GM18907 (cell line): ENCODE data around the gene PKP4.

Experiments used
- ATAC-seq: cut with Tn5 transposase; IDR thresholded peaks from one replicate; pipeline ENCODE4 v1.9.1; 2021; ENCODE audit warnings: mild to moderate bottlenecking, moderate library complexity; ENCODE audit not compliant: unreplicated experiment

The PKP4 gene

GRCh38 chr2:158579928-158580327 is 123.2 kb downstream of the PKP4 start:
- ATAC-seq = no peak

GRCh38 chr2:158580760-158581159 is 124.0 kb downstream of the PKP4 start:
- ATAC-seq = no peak

- ATAC-seq = no peak
These were observed 125.9 kb downstream of the PKP4 start for GRCh38 chr2:158582670-158583069.

DNA sequence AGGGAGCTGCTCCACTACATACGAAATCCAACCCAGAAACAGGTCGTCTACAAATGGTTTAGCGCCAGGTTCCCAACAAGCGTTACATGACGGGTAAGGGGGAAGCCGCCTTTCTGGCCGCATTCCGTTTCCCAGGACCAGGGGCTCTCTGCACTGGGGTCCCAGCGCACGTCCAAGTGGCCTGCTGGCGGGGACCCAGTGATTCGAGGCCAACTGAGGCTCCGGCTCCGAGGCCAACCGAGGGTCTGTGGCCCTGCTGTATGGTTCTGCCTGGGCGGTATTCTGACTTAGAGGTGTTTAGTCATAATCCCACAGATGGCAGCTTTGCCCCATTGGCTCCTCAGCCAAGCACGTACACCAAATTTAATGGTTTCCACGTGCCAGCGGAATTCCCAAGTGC is 127.2 kb downstream of the PKP4 start:
- ATAC-seq = no peak

DNA sequence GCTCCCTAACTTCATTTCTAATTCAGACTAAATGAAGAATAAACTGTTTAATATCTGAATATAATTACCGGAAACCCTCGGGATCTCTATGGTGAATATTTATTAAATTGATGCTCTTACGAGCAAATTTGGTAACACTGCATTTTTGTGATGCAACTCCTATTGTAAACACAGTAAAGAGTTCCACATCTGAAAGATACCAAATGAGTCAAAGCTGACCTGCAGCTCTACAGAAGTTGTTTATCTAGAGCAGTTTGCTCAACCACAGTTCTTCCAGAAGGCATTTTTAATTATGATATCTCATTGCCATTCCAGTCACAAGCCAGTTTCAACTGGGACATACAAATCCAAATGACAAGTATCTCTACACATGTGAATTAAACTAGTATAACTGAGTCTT is 129.7 kb downstream of the PKP4 start:
- no peak for ATAC-seq

GRCh38 chr2:158589303-158589702 is 132.6 kb downstream of the PKP4 start:
- no peak for ATAC-seq

DNA sequence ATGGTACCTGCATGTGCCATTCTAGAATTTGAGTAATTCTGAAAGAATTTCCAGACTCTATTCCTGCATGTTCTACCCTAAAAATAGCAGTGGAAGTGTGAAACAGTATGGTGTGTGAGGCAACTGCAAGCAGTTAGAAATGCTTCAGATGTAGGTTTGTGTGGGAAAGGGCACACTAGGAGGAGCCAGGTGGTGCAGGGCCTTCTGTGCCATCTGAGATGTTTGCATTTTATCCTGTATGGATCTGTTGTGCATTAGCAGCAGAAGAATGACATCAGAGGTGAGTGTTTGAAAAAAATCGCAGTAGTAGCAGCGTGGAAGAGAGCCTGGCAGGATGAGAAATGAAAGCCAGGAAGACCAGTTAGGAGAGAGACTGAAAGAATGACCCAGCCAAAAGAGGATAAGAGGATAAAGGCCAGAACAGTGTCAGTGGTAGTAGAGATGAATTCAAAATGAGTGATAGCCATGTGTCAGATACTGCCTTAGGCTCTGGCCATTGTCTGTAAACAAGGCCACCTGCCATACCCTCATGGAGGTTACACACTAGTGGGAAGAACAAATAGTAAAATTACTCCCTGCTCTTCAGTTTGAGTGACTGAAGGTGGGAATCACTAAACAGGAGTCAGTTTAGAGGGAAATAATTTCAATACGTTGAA is 142.2 kb downstream of the PKP4 start:
- ATAC-seq = no peak

GRCh38 chr2:158599609-158600008 is 142.9 kb downstream of the PKP4 start:
- ATAC-seq = no peak

- no peak for ATAC-seq
These were observed 143.5 kb downstream of the PKP4 start for GRCh38 chr2:158600155-158600802.

- no peak for ATAC-seq
These were observed 145.3 kb downstream of the PKP4 start for GRCh38 chr2:158602027-158602426.

- no peak for ATAC-seq
These were observed 146.5 kb downstream of the PKP4 start for GRCh38 chr2:158603205-158603604.

GRCh38 chr2:158603986-158604385 is 147.2 kb downstream of the PKP4 start:
- no peak for ATAC-seq

DNA sequence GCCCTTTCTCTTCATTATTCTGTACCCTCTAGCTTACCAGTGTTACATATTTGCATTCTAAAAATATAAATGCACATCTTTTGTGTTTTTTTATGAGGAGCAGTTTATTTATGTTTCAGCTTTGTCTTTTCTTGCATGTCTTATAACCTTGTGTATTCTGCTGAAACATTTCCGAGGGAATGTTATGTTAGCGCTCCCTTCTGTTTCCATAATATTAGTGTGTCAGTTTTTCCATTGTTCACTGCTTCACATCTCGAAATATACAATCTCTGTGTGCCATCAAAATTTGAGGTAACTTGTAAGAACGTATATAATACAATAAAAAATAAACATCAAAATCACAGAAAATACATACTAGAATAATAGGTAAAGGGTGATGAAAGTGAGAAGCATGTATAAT is 153.3 kb downstream of the PKP4 start:
- no peak for ATAC-seq

DNA sequence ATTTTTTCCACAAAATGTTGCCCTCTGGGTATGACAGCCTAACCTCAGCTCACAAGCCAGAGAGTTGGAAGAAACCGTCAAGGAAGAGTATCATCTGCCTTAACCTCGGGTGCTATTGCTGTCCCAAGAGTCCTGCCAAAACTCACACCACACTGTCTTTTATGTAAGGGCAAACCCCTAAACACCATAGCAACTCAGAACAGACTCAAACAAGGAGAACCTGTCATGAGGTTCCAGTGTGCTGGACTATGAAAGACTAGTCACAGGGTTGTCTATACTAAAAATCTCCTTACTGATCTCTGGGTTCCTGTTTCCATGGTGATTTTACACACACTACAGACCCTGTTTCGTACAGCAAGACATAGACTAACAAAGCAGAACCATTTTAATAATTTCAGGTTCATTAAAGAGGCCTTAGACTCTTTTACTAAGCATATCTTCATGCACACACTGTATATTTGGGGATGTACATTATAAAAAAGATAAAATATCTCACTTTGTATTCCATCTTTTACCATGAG is 159.8 kb downstream of the PKP4 start:
- ATAC-seq = no peak

DNA sequence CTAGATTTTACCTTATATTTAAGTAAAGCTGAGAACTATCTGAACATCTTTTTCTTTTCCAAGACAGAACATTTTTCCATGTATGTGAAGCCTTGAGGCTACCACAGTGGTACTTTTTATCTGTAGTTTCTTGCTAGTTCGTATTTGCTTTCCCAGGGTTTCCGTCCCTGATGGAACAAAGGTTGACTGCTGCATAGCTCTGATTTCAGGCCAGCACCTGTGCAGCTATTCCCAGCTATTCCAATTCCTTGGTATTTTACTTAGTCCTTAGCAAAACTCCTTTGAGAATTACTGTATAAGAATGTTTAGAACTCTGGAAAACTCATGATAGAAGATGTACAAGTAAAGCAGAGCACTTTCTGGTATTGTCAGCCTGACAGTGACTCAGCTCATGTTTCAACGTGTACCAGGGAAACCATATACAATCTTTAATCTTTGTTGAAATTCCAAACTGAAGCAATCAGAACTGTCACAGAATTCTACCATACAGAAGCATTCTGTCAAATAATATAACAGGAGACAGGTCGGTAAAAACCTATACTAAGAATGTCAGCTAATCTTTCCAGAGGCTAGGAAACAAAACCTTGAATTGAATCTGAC is 162.2 kb downstream of the PKP4 start:
- no peak for ATAC-seq

DNA sequence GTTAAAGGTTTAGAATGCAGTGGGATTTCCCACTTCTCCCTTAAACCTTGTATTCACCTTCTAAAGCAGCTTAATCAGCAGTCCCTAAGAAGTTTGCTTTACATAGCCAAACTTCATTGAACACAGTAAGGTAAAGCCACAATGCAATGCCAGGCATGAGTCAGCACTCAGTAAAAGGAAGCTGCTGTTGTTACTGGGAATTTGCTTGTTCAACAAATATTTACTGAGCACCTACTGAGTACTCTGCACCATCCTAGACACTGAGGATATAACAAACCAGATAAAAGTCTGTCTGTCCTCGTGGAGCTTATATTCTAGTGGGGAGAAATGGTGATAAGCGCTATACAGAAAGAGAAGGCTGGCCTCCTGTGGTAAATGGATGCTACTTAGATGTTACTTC is 162.7 kb downstream of the PKP4 start:
- no peak for ATAC-seq

- ATAC-seq = no peak
These were observed 163.9 kb downstream of the PKP4 start for GRCh38 chr2:158620656-158621055.

DNA sequence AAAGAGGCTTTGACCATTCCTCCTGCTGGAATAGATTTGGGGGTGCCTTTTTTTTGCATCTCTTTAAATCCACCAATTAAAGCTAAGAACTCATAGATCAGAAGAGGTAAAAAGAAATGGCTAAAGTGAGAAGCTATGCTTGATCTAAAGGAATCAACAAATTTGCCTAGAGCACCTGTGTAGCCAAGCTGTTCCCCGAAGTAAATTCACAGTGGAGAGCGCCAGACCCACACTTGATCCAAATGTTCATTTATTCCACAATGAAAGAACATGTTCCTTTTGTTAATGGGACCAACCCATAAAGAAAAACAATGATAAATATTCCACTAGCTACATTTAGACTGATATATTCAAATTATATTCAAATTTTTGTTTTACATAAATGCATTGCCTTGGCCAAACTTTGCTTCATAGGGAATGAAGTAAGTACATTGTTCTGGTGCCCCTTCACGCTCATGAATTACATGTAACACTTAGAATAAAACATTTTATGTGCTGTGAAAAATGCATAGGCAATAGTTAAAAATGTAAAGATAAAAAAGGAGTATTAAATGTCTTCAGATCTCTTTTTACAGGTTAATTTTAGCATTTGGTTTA is 167.4 kb downstream of the PKP4 start:
- no peak for ATAC-seq

DNA sequence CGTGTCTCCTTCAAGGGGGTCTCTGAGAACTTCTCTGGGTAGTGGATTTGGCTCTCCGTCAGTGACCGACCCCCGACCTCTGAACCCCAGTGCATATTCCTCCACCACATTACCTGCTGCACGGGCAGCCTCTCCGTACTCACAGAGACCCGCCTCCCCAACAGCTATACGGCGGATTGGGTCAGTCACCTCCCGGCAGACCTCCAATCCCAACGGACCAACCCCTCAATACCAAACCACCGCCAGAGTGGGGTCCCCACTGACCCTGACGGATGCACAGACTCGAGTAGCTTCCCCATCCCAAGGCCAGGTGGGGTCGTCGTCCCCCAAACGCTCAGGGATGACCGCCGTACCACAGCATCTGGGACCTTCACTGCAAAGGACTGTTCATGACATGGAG is 168.2 kb downstream of the PKP4 start:
- no peak for ATAC-seq

GRCh38 chr2:158629116-158629515 is 172.4 kb downstream of the PKP4 start:
- ATAC-seq = no peak

GRCh38 chr2:158633261-158633660 is 176.5 kb downstream of the PKP4 start:
- ATAC-seq = no peak

DNA sequence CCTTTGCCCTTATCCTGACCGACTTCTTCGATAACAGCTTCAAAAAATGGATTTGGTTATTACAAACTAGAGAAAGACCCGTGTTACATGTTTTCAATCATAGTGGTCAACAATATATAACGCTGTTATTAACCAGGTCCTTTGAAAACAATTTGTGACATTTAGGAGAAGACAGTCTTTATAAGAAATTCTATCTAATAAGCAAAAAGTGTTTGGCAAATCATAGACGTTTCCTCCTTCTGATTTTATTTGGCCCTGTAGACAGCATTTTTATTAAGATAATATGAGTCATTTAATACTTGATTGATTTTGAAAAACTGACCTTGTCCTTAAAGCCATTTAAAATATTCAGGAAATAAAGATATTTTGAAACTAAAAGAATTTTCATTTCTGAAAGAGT is 177.9 kb downstream of the PKP4 start:
- ATAC-seq = no peak
